NCI-H146 treated with DMSO at 0.1 percent for 48 hours (cell line): ENCODE data around the gene VPS18.
A peak's percentile ranks its signal among the peaks of the same experiment; 100 is the strongest.

Experiments
- DNase-seq: peaks from one replicate; lab custom pipeline; 2025; ENCODE audit not compliant: unreplicated experiment; lab: John Stamatoyannopoulos, UW

The VPS18 gene

GRCh38 chr15:40918799-40919392, 24.6 kb downstream of the VPS18 start:
- DNase-seq, result no peak

- DNase-seq, result no peak
Observed at GRCh38 chr15:40921949-40922607, 27.8 kb downstream of the VPS18 start.

- no peak for DNase-seq
Observed at GRCh38 chr15:40922608-40923005, 28.4 kb downstream of the VPS18 start.

GRCh38 chr15:40923551-40923950, 29.3 kb downstream of the VPS18 start:
- no peak for DNase-seq

GRCh38 chr15:40925495-40925862, 31.2 kb downstream of the VPS18 start:
- peak; percentile 53 for DNase-seq

- peak; percentile 53 for DNase-seq
Observed at GRCh38 chr15:40925863-40926658, 31.8 kb downstream of the VPS18 start.

- no peak for DNase-seq
Observed at GRCh38 chr15:40926659-40927494, 32.6 kb downstream of the VPS18 start.

GRCh38 chr15:40927495-40927872, 33.2 kb downstream of the VPS18 start:
- no peak for DNase-seq

- peak; percentile 78 for DNase-seq
Observed at GRCh38 chr15:40927873-40928806, 33.9 kb downstream of the VPS18 start.

GRCh38 chr15:40928821-40929659, 34.8 kb downstream of the VPS18 start, which contains the start of gene DLL4:
Gene DLL4 (plus strand): TSS chr15:40929340. CDS start chr15:40929669, 329 bp downstream.
- DNase-seq, result peak; percentile 90

GRCh38 chr15:40929660-40930429, 35.6 kb downstream of the VPS18 start:
- DNase-seq, result peak; percentile 9

- peak; percentile 21 for DNase-seq
Observed at GRCh38 chr15:40930430-40931299, 36.4 kb downstream of the VPS18 start.

- DNase-seq, result no peak
Observed at GRCh38 chr15:40931300-40932142, 37.3 kb downstream of the VPS18 start.

GRCh38 chr15:40932156-40932555, 37.9 kb downstream of the VPS18 start:
- no peak for DNase-seq

GRCh38 chr15:40932649-40933516, 38.6 kb downstream of the VPS18 start:
- no peak for DNase-seq

- no peak for DNase-seq
Observed at GRCh38 chr15:40933517-40933902, 39.3 kb downstream of the VPS18 start.
